Measurements from ENCODE around the gene PCSK5.
"Not testable (repeated sequence)": the region's sequence is repeated elsewhere in the genome, so short reads cannot be mapped to it uniquely, and the experiment has no call there.

The PCSK5 gene

DNA sequence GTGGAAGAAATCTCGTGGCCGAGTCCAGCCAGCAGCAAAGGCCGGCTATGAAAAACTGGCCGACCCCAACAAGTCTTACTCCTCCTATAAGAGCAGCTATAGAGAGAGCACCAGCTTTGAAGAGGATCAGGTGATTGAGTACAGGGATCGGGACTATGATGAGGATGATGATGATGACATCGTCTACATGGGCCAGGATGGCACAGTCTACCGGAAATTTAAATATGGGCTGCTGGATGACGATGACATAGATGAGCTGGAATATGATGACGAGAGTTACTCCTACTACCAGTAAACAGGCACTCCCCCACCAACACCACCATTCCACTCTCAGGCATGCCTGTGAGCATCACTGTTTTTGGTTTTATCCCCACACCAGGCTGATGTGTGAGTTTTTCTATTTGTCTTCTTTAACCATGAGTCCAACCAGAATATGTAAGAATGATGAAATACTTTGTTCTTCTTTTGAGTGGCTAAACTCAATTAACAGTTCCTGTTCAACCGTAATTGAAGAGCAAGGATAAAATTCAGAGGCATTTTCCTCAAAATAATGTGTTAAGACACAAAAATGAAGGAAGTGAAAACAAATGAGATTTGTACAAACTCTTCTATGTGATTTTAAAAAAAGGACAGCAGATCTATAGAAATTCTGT is 468.3 kb downstream of the PCSK5 start:
- no peak overlapping the region for H3K27ac ChIP-seq
- no peak overlapping the region for H3K4me3 ChIP-seq

DNA sequence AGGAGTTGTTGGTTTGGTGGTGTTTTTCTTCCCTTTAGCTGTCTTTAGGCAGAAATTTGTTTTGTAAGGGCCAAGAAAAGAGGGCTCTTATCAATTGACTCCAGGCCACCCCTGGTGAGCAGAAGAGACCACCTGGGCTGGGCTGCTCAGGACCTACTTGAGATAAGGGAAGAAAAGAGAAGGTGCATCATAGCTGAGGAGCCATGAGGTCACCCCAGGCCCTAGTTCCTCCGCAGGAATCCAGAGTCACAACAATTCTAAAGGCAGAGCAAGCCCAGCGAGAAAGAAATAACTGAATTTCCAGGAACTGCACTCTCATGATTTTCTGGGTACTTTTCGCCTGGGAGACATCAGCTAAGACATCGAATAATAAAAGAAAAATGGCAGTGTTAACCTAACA is 468.9 kb downstream of the PCSK5 start:
- no peak overlapping the region for H3K27ac ChIP-seq
- no peak overlapping the region for H3K4me3 ChIP-seq

DNA sequence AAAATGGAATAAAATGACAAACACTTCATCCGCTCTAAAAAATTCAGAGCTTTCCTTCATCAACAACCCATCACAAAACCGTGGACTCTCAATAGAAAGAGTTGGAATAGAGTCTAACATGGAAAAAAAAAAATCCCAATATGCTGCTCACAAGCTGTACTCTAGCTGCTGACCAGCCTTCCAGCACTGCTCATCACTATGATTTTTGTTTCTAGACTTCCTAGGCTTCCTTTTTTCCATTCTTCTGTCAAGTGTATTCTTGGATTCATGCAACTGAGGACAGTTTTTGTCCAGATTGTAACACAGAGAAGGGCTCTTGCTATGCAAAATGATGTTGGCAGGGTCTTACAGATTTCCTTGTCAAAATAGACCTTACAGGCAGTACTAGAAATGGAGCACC is 469.3 kb downstream of the PCSK5 start:
- Histone ChIP-seq H3K4me3 (no peak overlapping the region), H3K27ac (no peak overlapping the region)

DNA sequence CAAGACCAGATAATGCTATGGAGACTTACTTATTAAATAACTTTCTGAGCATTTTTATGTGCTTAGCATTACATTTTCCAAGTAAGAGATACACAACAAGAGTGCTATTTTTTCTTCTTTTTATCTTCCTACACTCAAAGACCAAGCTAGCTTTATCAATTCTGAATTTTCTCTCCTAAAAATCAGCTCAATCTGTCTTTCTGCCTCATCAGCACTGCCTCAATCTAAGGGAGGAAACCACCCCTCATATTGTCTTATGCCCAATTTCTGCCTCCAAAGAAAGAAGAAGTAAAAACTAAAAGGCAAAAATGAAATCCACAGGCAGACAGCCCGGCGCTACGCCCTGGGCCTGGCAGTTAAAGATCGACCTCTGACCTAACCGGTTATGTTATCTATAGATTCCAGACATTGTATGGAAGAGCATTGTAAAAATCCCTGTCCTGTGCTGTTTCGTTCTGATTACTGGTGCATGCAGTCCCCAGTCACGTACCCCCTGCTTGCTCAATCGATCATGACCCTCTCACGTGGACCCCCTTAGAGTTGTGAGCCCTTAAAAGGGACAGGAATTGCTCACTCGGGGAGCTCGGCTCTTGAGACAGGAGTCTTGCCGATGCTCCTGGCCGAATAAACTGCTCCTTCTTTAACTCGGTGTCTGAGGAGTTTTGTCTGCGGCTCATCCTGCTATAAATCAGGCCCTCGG is 472.0 kb downstream of the PCSK5 start:
- not testable (repeated sequence) for H3K27ac ChIP-seq, H3K4me3 ChIP-seq

DNA sequence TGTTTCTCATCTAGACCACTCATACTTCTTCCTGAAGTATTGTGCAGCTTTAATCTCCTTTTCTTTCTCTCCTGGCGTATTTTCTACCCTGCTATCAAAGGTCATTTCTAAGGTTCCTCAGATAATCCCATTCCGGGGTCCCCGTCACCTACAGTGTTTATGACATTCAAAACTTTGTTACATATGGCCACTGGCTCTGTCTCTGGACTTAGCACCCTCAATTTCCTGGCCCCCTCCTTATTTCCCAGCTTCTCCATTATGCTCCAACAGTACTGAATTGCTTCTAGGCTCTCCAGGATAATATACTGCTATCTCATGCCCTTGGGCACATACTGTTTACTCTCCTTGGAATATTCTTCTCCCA is 472.5 kb downstream of the PCSK5 start:
- Histone ChIP-seq H3K4me3 (no peak overlapping the region), H3K27ac (no peak overlapping the region)

DNA sequence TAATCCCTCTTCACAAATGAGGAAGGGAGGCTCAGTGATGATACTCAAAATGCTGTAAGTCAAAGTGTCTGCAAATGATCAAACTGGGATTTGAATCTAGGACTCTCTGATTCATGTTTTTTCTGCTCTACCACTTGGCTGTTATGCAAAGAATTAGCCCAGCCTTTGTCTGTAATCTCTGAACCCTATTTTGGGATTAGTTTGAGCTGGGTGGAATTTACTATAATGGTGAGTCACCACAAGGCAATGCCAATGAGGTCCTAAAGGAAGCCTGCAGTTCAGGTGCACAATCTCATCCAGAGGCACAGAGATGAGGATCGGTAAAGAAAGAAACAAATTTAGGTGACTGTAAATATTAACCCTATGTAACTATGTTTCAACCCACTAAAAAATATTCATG is 474.6 kb downstream of the PCSK5 start:
- H3K4me3 ChIP-seq = no peak overlapping the region
- no peak overlapping the region for H3K27ac ChIP-seq

DNA sequence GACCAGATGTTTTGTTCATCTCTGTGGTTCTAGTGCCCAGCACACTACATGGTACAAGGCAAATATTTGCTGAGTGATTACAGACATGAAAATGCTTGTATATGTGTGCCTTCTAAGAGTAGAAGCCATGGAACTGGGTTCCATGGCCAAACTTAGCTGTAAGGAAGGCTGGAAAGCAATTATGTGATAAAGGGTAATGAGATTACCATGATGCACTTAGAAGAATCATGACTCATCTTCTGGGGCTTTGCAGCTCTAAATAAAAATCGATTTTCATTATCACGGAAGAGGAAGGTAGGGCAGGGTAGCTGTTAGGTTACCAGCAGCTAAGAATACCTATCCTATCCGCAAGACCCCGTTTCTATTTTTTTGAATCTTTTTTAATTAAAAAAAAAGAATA is 475.8 kb downstream of the PCSK5 start:
- Histone ChIP-seq H3K4me3 (no peak overlapping the region), H3K27ac (no peak overlapping the region)

DNA sequence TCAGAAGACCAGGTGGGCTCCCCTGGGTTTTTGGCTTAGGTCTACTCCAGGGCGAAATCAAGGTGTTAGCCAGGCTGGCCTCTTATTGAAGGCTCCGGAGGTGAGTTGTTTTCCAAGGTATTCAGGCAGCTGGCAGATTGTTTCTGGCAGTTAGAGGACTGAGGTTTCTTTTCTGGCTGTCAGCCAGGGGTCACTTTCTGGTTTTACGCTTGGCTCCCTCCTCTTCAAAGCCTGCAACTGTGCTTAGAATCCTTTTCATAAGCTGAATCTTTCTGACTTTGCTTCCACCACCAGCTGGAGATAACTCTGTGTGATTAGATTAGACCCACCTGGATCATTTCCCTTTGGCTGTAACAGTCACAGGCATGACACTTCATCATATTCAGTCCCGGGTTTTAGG is 479.1 kb downstream of the PCSK5 start:
- H3K27ac ChIP-seq = no peak overlapping the region
- no peak overlapping the region for H3K4me3 ChIP-seq

DNA sequence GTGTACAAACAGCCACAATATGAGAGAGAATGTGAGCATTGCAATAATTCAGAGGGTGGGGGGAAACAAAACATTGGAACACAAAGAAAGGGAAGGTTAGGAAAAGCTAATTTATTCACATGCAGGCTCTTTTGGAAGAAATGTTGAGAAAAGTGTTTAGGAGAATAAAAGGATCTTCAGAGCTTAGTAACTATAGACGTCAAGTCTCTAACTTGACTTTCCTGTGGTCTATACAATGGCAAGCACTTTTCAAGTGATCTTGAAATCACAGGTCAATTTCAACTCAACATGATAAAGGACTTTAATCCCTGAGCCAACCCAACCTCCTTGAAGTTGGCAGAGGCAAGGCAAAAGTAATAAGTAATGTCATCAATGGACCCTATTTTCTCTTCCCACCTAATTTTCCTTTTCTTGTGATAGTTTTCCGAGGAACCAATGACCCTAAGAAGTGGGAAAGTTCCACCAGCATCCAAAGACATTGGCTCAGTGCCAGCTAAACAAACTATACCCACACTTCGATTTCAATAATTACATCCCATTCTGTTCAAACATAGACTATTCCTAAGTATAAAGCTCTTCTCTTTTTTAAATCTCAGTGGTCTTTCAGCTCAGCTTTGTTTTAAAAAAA is 480.0 kb downstream of the PCSK5 start:
- Histone ChIP-seq H3K4me3 (no peak overlapping the region), H3K27ac (no peak overlapping the region)

DNA sequence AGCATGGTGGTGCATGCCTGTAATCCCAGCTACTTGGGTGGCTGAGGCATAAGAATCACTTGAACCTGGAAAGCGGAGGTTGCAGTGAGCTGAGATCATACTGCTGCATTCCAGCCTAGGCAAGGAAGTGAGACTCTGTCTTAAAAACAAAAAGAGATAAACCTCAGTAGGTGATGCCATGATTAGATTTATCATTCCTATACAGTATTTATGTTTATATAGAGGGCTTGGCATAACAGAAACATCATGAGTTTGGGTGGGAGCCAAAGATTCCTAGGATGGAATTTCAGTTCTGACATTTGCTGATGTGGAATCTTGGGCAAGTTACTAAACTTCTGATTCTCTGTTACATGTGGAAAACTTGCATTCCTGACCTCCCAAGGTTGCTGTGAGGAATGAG is 481.4 kb downstream of the PCSK5 start:
- no peak overlapping the region for H3K27ac ChIP-seq

DNA sequence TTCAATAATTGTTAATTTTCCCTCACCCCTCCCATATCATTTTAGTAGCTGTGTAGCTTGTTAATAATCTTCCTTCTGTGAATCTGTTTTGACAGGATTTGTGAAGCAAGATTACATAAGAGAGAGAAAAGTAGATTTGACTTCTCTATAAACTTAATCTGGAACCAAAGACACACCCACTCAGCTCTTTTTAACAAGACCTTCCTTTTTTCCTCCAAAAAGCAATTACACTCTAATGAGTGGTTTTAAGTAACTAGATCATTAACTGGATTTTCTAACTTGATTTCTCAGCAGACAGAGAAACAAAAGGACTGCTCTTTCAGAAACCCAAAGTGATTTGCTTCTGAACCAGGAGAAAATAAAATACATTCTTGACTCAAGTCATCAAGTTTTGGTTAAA is 481.9 kb downstream of the PCSK5 start:
- H3K4me3 ChIP-seq = no peak overlapping the region
- H3K27ac ChIP-seq = no peak overlapping the region

More for the DNA sequence above, 481.4 kb downstream of the PCSK5 start:
- no peak overlapping the region for H3K4me3 ChIP-seq

DNA sequence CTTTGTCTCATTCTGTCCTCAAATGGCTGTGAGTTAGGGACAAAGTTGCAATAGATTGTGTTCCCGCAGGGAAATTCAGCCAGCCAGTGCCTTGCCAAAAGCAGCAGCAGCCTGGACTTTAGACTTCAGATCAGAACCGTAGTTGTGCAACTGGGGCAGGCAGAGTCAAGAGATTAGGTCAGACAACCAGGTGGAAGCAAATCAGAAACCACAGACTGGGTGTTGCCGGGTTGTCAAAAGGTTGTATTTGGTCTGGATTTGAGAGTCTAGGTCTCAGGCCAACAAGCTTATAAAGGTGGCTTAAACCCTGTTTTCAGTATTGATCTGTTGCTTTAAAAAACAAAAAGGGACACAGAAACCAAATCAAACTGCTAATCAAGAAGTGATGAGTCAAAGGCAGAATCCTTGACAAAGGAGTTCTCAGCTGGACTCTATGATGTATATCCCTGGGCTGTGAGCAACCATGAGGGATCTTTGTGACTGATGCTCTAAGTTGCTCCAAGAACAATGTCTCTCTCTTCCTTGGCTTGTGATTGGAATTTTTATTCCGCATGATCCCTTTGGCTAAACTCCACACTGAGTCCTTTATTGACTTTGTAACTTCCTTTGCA is 482.8 kb downstream of the PCSK5 start:
- peak overlapping the region in 1 of 21 experiments; percentile 23 for H3K27ac ChIP-seq
- no peak overlapping the region for H3K4me3 ChIP-seq

DNA sequence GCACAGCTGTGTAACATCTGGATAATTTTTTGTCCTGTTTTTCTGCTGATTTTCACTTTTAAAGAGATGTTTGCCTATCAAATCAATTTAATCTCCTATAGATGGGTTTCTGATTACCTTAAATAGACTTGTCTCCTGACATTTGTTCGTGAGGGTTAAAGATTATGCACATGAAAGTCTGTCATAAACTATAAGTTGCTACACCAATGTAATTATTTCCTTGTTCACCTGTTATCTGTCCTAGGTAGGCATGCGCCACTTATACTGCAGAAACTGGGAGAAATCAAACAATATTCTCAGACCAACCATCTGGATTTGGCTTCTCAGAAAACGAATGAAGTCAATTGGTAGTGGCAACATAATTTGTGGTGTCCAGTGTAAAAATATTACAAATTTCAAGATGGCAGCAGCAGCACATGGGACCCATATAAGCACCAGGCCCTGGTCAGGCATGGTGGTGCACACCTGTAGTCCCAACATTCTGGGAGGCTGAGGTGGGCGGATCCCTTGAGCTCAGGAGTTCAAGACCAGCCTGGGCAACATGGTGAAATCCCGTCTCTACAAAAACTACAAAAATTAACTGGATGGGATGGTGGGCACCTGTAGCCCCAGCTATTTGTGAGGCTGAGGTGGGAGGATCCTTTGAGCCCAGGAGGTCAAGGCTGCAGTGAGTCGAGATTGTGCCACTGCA is 483.5 kb downstream of the PCSK5 start:
- Histone ChIP-seq H3K27ac (no peak overlapping the region), H3K4me3 (no peak overlapping the region)

DNA sequence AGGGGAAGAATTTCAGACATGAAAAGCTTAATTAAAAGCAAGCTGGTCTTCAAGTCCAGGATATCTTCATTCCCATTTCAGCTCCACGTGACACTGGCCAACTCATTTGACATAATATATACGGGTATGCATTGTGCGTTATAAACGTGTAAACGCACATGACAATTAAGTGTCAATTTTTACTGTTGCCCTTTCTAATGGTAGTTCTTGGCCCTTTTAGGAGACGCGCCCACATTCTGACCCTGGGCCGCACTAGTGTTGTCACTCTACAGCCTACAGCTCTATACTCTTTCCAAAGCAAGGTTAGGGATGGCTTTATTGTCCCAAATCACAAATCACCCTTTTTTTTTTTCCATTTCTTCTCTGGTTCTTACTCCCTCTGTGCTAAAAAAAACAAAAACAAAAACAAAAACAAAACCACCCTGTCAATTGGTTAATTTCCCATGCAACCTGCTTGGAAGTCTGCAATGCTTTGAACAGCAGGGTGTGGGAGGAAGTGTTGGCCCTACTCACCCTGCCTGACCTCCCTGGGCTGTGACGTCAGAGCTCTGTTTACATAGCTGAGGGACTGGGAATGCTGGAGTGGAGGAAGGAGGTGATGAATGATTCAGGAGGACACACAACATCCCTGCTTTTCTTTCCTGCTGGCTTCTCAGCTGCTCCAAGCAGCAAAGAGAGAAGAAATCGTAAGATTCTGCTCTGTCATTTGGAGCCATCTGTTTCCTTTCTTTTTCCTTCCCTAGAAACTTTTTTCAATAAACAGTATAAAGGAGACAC is 484.5 kb downstream of the PCSK5 start:
- Histone ChIP-seq H3K4me3 (no peak overlapping the region), H3K27ac (no peak overlapping the region)

DNA sequence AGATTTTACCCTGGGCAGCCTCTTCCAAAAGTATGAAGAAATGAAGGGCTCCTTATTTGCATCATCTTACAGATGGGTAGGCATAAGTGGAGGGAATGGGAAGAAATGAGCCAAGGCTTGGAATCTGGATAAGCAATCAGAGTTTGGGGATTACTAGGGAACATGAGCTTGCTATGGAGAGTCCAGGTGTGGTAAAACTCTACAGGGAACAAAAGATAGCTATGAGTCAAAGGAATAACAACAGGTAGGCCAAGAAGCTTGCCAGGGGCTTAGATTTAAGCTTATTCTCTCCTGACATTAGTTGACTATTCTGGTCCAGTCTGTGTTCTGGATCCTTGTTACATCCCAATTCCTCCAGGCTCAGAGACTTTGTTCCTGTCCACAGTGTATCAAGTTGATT is 487.3 kb downstream of the PCSK5 start:
- no peak overlapping the region for H3K27ac ChIP-seq

DNA sequence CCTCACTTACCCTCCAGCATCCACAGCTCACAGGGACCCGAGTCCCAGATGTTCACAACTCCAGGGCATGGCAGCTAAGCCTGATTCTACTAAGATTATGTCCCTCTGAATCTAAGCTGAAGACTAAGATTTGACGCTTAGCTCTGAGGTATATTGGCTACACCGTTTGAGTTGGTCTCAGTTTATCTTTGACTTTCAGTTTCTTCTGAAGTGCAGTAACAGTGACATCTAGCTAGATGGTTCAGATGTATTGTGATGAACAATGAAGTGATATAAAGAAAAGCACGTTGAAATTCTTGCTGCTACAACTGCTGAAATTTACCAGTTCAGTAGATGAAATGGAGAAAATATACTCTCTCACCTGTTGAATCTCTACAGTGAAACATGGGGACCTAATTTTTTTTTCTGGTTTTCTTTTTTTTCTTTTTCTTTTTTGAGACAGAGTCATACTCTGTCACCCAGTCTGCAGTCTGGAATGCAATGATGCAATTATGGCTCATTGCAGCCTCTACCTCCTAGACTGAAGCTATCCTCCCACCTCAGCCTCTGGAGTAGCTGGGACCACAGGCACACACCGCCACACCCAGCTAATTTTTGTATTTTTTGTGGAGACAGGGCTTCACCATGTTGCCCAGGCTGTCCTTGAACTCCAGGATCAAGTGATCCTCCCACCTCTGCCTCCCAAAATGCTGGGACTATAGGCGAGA is 488.0 kb downstream of the PCSK5 start:
- Histone ChIP-seq H3K27ac (no peak overlapping the region), H3K4me3 (no peak overlapping the region)

More for the DNA sequence above, 487.3 kb downstream of the PCSK5 start:
- no peak overlapping the region for H3K4me3 ChIP-seq

DNA sequence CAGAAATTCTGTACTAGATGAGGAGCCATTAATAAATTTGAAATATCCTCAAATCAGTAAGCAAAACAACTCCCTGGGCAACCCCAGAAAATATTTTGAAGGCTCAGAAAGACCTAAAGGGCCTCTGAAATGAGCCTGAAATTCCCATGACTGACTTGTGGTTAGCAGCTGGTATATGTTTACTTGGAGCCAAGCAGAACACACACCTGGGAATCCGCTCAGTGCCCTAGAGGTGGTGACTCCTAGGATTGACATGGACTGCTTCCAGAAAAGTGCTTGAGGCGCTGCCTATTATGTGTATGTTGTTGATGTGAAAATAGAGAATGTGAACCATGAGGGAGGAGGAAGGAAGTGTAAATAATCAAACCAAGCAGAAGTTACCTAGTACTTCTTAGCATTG is 489.0 kb downstream of the PCSK5 start:
- Histone ChIP-seq H3K27ac (no peak overlapping the region), H3K4me3 (no peak overlapping the region)

DNA sequence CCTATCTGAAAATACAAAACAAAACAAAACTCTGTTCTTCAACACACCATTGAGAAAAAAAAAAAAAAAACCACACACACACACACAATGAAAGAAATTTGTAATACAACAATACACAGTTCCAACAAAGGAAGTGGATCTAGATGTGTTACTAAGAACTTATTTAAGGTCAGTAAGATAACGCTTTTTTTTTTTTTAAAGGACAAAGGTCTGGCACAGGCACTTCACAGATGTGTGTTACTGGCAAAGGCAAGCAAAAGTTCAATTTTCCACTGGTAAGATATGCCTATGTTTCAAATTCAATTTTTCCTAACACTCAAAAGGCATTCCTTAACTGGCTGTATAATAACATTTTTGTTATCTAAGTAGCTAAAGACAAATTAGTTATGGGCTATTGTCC is 500.2 kb downstream of the PCSK5 start:
- Histone ChIP-seq H3K27ac (no peak overlapping the region), H3K4me3 (no peak overlapping the region)

Measured in skin epidermis (tissue), 12 donors.